Skin epidermis (tissue), 12 donors: ENCODE data around the gene TMEM260.
"Not testable (repeated sequence)": the region's sequence is repeated elsewhere in the genome, so short reads cannot be mapped to it uniquely, and the experiment has no call there.

ENCODE experiments used
- H3K27ac ChIP-seq, 21 experiments: fragments of 200-600 bp; sonication (generic) in 11 of 21; one replicate each; pipeline ENCODE4 v1.5.0; 2020; ENCODE audit warnings: mild to moderate bottlenecking in 3 of 21, inconsistent platforms in 2 of 21, moderate library complexity in 2 of 21
- H3K4me3 ChIP-seq, 7 experiments: fragments of 200-600 bp; sonication (generic) in 2 of 7; one replicate each; pipeline ENCODE4 v1.5.0; 2020; ENCODE audit warnings: inconsistent platforms in 2 of 7, mild to moderate bottlenecking in 2 of 7, moderate library complexity in 1 of 7

The TMEM260 gene

DNA sequence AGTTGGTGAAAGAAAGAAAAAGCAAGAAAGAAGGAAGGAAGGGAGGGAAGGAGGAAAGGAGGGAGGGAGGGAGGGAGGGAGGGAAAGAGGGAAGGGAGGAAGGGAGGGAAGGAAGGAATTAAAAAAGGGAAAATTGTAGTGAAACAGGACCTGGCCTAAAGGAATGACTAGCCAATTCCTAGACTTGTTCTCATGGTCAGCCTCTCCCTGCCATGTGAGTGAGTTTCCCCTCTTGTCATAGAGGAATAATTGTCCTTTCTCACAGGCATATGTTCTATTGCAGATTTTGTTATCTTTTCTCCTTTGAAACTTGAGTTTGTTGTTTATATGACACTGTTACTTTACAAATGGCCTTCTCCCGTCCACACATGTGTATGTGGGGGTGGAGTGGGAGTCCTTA lies 81.9 kb downstream of the TMEM260 start:
- H3K27ac ChIP-seq = no peak overlapping the region
- H3K4me3 ChIP-seq = no peak overlapping the region

GRCh38 chr14:56664811-56665421 lies 85.3 kb downstream of the TMEM260 start:
- H3K4me3 ChIP-seq = no peak overlapping the region
- no peak overlapping the region for H3K27ac ChIP-seq

GRCh38 chr14:56666294-56666693 lies 86.7 kb downstream of the TMEM260 start:
- no peak overlapping the region for H3K27ac ChIP-seq
- H3K4me3 ChIP-seq = no peak overlapping the region

GRCh38 chr14:56666716-56667115 lies 87.1 kb downstream of the TMEM260 start:
- Histone ChIP-seq H3K4me3 (no peak overlapping the region), H3K27ac (no peak overlapping the region)

- not testable (repeated sequence) for H3K27ac ChIP-seq, H3K4me3 ChIP-seq
These were observed 87.7 kb downstream of the TMEM260 start for GRCh38 chr14:56667290-56667689.

GRCh38 chr14:56676042-56676441 lies 96.4 kb downstream of the TMEM260 start:
- Histone ChIP-seq H3K4me3 (no peak overlapping the region), H3K27ac (no peak overlapping the region)

GRCh38 chr14:56678838-56679237 lies 99.2 kb downstream of the TMEM260 start:
- no peak overlapping the region for H3K4me3 ChIP-seq
- H3K27ac ChIP-seq = no peak overlapping the region

GRCh38 chr14:56686416-56686815 lies 106.8 kb downstream of the TMEM260 start:
- H3K27ac ChIP-seq = no peak overlapping the region
- H3K4me3 ChIP-seq = no peak overlapping the region

DNA sequence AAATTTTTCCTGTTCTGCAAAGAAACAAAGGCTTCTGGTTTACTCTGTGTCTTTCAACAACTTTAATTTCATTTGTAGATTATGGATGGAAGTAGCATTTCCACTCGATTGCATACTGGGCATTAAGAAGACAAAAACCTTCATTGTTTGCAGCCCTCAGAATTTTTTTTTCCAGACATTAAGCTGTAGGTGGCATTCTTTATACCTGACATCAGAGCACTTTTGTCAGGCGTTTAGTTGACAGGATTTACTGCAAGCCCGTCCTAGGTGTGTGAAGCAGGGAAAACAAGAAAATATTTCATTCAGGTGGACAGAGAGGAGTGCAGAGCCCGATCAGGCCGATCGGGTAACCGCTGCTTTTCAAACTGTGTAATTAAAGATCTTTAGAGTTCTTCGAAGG lies 107.5 kb downstream of the TMEM260 start:
- Histone ChIP-seq H3K4me3 (no peak overlapping the region), H3K27ac (no peak overlapping the region)

GRCh38 chr14:56694609-56695008 lies 115.0 kb downstream of the TMEM260 start:
- no peak overlapping the region for H3K27ac ChIP-seq
- H3K4me3 ChIP-seq = no peak overlapping the region

DNA sequence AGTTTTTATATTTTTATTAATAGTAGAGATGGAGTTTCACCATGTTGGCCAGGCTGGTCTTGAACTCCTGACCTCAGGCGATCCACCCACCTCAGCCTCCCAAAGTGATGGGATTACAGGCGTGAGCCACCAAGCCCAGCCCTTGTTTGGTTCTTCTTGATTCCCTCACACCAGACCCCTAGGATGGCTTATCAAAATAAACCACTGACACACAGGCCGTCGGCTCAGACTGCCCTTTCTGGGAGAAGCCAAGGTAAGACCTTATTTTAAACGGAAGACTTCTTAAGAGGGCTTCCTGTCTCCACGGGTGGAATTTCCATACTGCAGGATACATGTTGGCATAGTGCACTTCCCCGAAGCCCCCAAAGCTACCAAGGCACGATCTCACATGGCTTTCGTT lies 115.6 kb downstream of the TMEM260 start:
- not testable (repeated sequence) for H3K27ac ChIP-seq, H3K4me3 ChIP-seq
